ENCODE measurements around the gene GATA1. TPM values are rescaled to one million over a fixed set of nuclear protein-coding genes. Genes with fewer than 3 reads are reported as not detected.

The GATA1 gene
- total RNA-seq, 4 donors from 2014 or later, result not detected

DNA sequence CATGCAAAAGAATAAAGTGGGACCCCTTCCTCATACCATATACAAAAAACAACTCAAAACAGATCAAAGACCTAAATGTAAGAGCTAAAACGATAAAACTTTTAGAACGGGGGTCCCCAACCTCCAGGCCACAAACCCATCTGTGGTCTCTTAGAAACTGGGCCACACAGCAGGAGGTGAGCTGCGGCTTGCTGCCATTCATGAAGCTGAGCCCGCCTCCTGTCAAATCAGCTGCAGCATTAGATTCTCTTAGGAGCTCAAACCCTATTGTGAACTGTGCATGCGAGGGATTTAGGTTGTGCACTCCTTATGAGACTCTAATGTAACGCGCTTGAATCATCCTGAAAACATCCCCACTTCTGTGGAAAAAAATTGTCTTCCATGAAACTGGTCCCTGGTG lies 7.0 kb upstream of the GATA1 start:
- in situ Hi-C loops (cut with MboI; ENCODE audit: low pct_ligation_motif_present in 1 of 4, low pct_unique_long_range_greater_than_20kb in 1 of 4, low sequenced_read_pairs in 3 of 4) (no loop called here), intact Hi-C loops (cut with DNase I; ENCODE audit: low total_unique reads) (no loop called here)
- Histone ChIP-seq H3K4me1 (no peaks in the 10 kb centered on the region), H3K27me3 (no peaks in the 10 kb centered on the region), H3K27ac (no peak overlapping the region), H3K4me3 (no peak overlapping the region), H3K36me3 (no peaks in the 10 kb centered on the region), H3K9me3 (no peaks in the 10 kb centered on the region)
- no peak for TF ChIP-seq EP300 (IDR thresholded peaks at IDR 0.05; ENCODE audit: low read depth)
- TF ChIP-seq, protein P1, sequence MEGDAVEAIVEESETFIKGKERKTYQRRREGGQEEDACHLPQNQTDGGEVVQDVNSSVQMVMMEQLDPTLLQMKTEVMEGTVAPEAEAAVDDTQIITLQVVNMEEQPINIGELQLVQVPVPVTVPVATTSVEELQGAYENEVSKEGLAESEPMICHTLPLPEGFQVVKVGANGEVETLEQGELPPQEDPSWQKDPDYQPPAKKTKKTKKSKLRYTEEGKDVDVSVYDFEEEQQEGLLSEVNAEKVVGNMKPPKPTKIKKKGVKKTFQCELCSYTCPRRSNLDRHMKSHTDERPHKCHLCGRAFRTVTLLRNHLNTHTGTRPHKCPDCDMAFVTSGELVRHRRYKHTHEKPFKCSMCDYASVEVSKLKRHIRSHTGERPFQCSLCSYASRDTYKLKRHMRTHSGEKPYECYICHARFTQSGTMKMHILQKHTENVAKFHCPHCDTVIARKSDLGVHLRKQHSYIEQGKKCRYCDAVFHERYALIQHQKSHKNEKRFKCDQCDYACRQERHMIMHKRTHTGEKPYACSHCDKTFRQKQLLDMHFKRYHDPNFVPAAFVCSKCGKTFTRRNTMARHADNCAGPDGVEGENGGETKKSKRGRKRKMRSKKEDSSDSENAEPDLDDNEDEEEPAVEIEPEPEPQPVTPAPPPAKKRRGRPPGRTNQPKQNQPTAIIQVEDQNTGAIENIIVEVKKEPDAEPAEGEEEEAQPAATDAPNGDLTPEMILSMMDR (IDR thresholded peaks at IDR 0.05), result no peak
- WGBS, 2 donors (ENCODE audit: low coverage in 1 of 2), result 78 to 100% methylated on average over 1 to 7 of the region's 7 CpGs
- no peak for DNase-seq

DNA sequence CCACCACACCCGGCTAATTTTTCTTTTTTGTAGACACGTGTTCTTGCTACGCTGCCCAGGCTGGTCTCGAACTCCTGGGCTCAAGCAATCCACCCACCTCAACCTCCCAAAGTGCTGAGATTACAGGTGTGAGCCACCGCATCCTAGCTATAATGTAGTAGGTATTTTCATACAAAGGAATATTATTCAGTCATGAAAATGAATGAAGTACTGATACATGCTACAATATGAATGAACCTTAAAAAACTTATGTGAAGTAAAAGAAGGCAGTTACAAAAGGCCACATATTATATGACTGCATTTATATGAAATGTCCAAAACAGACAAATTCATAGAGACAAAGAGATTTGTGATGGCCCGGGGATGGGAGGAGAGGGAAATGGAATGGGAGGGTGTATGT lies 4.7 kb upstream of the GATA1 start:
- 92% methylated on average over 6 of the region's 6 CpGs; no CpG with 5 or more reads in 1 of the 2 donors for WGBS, 2 donors (ENCODE audit: low coverage in 1 of 2)
- H3K4me1 ChIP-seq, result no peaks in the 10 kb centered on the region
- H3K27me3 ChIP-seq, result no peaks in the 10 kb centered on the region
- TF ChIP-seq POLR2AphosphoS5 (IDR thresholded peaks at IDR 0.05) (no peak), EP300 (IDR thresholded peaks at IDR 0.05; ENCODE audit: low read depth) (no peak), POLR2A (IDR thresholded peaks at IDR 0.05) (no peak)
- TF ChIP-seq, protein P1 (IDR thresholded peaks at IDR 0.05), result no peak
- in situ Hi-C loops (cut with MboI; ENCODE audit: low pct_ligation_motif_present in 1 of 4, low pct_unique_long_range_greater_than_20kb in 1 of 4, low sequenced_read_pairs in 3 of 4), result no loop called here
- no peak for DNase-seq
- H3K27ac ChIP-seq, result no peak overlapping the region
- no peaks in the 10 kb centered on the region for H3K9me3 ChIP-seq
- no peaks in the 10 kb centered on the region for H3K36me3 ChIP-seq
- no peak overlapping the region for H3K4me3 ChIP-seq
- intact Hi-C loops (cut with DNase I; ENCODE audit: low total_unique reads), result no loop called here

DNA sequence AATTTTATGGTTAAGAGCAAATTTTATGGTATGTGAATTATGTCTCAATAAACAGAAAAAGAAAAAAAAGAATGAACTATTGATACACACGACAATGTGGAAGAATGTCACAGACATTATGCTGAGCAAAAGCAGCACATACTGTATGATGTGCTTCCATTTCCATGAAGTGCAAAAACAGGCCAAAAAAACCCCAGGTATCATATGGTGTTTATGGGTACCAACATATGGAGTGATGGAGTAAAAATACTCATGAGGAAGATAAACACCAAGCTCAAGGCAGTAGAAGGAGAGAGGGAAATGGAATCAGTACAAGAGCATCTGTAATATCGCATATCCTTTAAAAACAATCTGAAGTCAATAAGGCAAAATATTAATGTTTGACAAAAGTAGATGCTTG lies 4.2 kb upstream of the GATA1 start:
- no peak for TF ChIP-seq POLR2A (IDR thresholded peaks at IDR 0.05)
- TF ChIP-seq EP300 (IDR thresholded peaks at IDR 0.05; ENCODE audit: low read depth), result no peak
- TF ChIP-seq, protein P1 (IDR thresholded peaks at IDR 0.05), result no peak
- no peak for TF ChIP-seq POLR2AphosphoS5 (IDR thresholded peaks at IDR 0.05)
- no peak for DNase-seq
- WGBS, 2 donors (ENCODE audit: low coverage in 1 of 2), result 58 to 64% methylated on average over 2 of the region's 2 CpGs
- Histone ChIP-seq H3K27ac (no peak overlapping the region), H3K36me3 (no peaks in the 10 kb centered on the region), H3K4me1 (no peaks in the 10 kb centered on the region), H3K9me3 (no peaks in the 10 kb centered on the region), H3K27me3 (no peaks in the 10 kb centered on the region), H3K4me3 (no peak overlapping the region)
- in situ Hi-C loops (cut with MboI; ENCODE audit: low pct_ligation_motif_present in 1 of 4, low pct_unique_long_range_greater_than_20kb in 1 of 4, low sequenced_read_pairs in 3 of 4) (no loop called here), intact Hi-C loops (cut with DNase I; ENCODE audit: low total_unique reads) (no loop called here)

DNA sequence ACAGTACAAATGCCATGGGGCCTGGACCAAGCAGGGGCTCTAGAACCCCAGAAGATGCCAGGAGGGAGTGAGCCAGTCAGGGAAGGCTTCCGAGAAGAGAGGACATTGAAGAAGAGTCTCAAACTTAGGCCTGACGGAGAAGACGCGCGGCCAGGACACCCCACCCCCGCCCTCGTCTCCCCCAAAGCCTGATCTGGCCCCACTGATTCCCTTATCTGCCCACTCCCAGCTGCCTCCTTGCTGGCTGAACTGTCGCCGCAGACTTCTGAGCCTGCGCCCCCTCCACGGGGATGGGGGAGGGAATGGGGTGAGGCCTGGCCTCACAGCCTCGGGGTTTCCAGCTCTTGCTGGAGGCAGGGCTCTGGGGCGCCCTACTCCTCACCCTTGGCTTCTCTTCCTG lies 3.6 kb upstream of the GATA1 start:
- H3K36me3 ChIP-seq, result no peaks in the 10 kb centered on the region
- H3K9me3 ChIP-seq, result no peaks in the 10 kb centered on the region
- in situ Hi-C loops (cut with MboI; ENCODE audit: low pct_ligation_motif_present in 1 of 4, low pct_unique_long_range_greater_than_20kb in 1 of 4, low sequenced_read_pairs in 3 of 4) (no loop called here), intact Hi-C loops (cut with DNase I; ENCODE audit: low total_unique reads) (no loop called here)
- no peak for DNase-seq
- TF ChIP-seq, protein P1 (IDR thresholded peaks at IDR 0.05), result no peak
- TF ChIP-seq POLR2AphosphoS5 (IDR thresholded peaks at IDR 0.05) (no peak), EP300 (IDR thresholded peaks at IDR 0.05; ENCODE audit: low read depth) (no peak), POLR2A (IDR thresholded peaks at IDR 0.05) (no peak)
- WGBS, 2 donors (ENCODE audit: low coverage in 1 of 2), result 91% methylated on average over 13 of the region's 13 CpGs; no CpG with 5 or more reads in 1 of the 2 donors
- H3K4me1 ChIP-seq, result no peaks in the 10 kb centered on the region
- H3K27ac ChIP-seq, result no peak overlapping the region
- H3K4me3 ChIP-seq, result no peak overlapping the region
- H3K27me3 ChIP-seq, result no peaks in the 10 kb centered on the region

All from transverse colon (tissue), 4 donors.